Activated CD8-positive, alpha-beta T cell treated with anti-CD3 and anti-CD28 coated beads for 36 hours (primary cell): Measurements from ENCODE around the gene SEPTIN6. TPM values are rescaled to one million over a fixed set of nuclear protein-coding genes. Genes with fewer than 3 reads are reported as not detected.
A peak's percentile ranks its signal among the peaks of the same experiment; 100 is the strongest.

ENCODE experiments used
- ATAC-seq: fragments of 200-7000 bp; cut with Tn5 transposase; one replicate; pipeline ENCODE4 v1.10.0; 2021; ENCODE audit warnings: mild to moderate bottlenecking, moderate library complexity
- CTCF ChIA-PET: fragments of 350-600 bp; sonication (Branson Sonifier 250); formaldehyde crosslinking; loops from one replicate; lab custom pipeline; 2021; ENCODE audit warnings: antibody characterized with exemption; lab: Charles Lee
- POLR2A ChIA-PET: fragments of 350-600 bp; sonication (Branson Sonifier 250); formaldehyde crosslinking; loops from one replicate; lab custom pipeline; 2021; ENCODE audit warnings: antibody characterized with exemption; lab: Charles Lee
- DNase-seq: peaks from one replicate; pipeline ENCODE4 v3.0.0-alpha.2; 2020
- H3K27ac Mint-ChIP-seq: one replicate; pipeline ENCODE4 v1.8.0; 2021; ENCODE audit warnings: mild to moderate bottlenecking, mixed read lengths
- H3K27me3 Mint-ChIP-seq: one replicate; pipeline ENCODE4 v1.8.0; 2021; ENCODE audit warnings: mixed read lengths
- H3K36me3 Mint-ChIP-seq: one replicate; pipeline ENCODE4 v1.8.0; 2021; ENCODE audit warnings: low read depth, mixed read lengths
- H3K4me1 Mint-ChIP-seq: one replicate; pipeline ENCODE4 v1.8.0; 2021; ENCODE audit warnings: low read depth, mixed read lengths
- H3K4me3 Mint-ChIP-seq: one replicate; pipeline ENCODE4 v1.8.0; 2021; ENCODE audit warnings: mild to moderate bottlenecking, moderate library complexity, mixed read lengths
- H3K9me3 Mint-ChIP-seq: one replicate; pipeline ENCODE4 v1.8.0; 2021; ENCODE audit warnings: mixed read lengths
- intact Hi-C: fragments of 100-400 bp; cut with micrococcal nuclease; formaldehyde crosslinking; loops from one replicate; pipeline ENCODE4 v1.10.0; 2022
- microRNA-seq: library from miRNA; unstranded; fragments of <30 nt; microRNA quantifications from one replicate; pipeline ENCODE4 v1.2.0, GENCODE V29; 2022; ENCODE audit warnings: borderline microRNAs expressed, borderline replicate concordance
- total RNA-seq, 2 experiments: library from RNA; stranded (reverse); gene quantifications; one replicate each; pipeline ENCODE4 v1.2.3, GENCODE V29; 2021
- TF ChIP-seq, protein P1 (sequence below): fragments of 200-600 bp; IDR thresholded peaks from one replicate; pipeline ENCODE4 v1.8.0; 2022; ENCODE audit warnings: antibody characterized with exemption, mild to moderate bottlenecking

SEPTIN6 gene
- total RNA-seq, 2 experiments from 2014 or later, result 205 to 209 TPM

DNA sequence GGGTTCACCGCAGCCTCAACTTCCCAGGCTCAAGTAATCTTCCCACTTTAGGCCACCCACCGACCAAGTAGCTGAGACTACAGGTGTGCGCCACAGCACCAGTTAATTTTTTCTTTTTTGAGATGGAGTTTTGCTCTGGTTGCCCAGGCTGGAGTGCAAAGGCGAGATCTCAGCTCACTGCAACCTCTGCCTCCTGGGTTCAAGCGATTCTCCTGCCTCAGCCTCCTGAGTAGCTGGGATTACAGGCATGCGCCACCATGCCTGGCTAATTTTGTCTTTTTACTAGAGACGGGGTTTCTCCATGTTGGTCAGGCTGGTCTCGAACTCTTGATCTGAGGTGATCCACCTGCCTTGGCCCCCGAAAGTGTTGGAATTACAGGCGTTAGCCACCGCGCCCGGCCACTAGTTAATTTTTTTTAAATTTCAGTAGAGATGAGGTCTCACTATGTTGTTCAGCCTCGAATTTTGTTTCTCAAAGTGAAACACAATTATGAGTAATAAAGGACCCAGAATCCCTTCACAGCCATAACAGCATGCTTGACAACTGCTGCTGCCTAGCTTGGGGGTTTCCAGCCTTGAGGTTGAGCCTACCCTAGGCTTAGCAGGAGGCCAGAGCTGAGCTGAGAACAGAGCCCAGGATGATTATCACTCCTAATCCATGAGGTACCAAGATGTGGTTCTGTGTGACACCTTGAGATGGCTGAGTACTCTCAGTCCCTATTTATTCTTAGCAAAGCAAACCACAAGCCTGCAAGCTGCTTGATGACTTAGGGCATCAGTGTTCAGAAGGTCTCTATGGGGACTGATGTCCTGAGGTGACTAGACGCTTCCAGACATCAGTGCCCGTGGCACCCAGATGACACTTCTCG, 45.2 kb downstream of the SEPTIN6 start:
- ChIA-PET CTCF (interaction anchor here (0.8 to 1.6 kb wide), 2 partner anchors 29 to 80 kb away, joined by 3 read pairs; no protein-coding TSS in a partner anchor), POLR2A (interaction anchor here (1.0 to 2.0 kb wide), 5 partner anchors 35 to 43 kb away, joined by 3 to 10 read pairs (median 6); partner anchors contain the start of gene NKRF)
- Mint-ChIP-seq H3K27me3 (no peaks in the 10 kb centered on the region), H3K27ac (peak overlapping the region; percentile 93), H3K36me3 (peaks cover 50% of the 10 kb centered on the region), H3K4me3 (no peak overlapping the region), H3K4me1 (peaks cover 36% of the 10 kb centered on the region), H3K9me3 (no peaks in the 10 kb centered on the region)
- intact Hi-C loops, result loop anchor here (5.0 kb wide), 1 partner anchor 40 kb away; no protein-coding TSS in a partner anchor
- TF ChIP-seq, protein P1, sequence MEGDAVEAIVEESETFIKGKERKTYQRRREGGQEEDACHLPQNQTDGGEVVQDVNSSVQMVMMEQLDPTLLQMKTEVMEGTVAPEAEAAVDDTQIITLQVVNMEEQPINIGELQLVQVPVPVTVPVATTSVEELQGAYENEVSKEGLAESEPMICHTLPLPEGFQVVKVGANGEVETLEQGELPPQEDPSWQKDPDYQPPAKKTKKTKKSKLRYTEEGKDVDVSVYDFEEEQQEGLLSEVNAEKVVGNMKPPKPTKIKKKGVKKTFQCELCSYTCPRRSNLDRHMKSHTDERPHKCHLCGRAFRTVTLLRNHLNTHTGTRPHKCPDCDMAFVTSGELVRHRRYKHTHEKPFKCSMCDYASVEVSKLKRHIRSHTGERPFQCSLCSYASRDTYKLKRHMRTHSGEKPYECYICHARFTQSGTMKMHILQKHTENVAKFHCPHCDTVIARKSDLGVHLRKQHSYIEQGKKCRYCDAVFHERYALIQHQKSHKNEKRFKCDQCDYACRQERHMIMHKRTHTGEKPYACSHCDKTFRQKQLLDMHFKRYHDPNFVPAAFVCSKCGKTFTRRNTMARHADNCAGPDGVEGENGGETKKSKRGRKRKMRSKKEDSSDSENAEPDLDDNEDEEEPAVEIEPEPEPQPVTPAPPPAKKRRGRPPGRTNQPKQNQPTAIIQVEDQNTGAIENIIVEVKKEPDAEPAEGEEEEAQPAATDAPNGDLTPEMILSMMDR, result no peak
- DNase-seq, result peak; percentile 83
- peak; percentile 95 for ATAC-seq

DNA sequence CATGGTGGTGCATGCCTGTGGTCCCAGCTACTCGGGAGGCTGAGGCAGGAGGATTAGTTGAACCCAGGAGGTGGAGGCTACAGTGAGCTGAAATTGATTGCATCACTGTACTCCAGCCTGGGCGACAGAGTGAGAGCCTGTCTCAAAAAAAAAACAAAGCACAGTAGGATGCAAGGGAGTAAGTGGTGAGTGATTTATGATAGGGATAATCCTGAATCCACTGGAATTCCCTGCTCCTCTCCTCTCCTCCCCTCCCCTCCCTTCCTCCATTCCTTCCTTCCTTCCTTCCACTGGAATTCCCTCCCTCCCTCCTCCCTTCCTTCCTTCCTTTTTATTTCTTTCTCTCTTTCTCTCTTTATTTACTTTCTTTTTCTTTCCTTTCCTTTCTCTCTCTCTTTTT, 45.9 kb downstream of the SEPTIN6 start:
- TF ChIP-seq, protein P1, result no peak
- Mint-ChIP-seq H3K27ac (peak overlapping the region; percentile 93), H3K9me3 (no peaks in the 10 kb centered on the region), H3K4me3 (no peak overlapping the region), H3K4me1 (peaks cover 38% of the 10 kb centered on the region), H3K36me3 (peaks cover 45% of the 10 kb centered on the region), H3K27me3 (no peaks in the 10 kb centered on the region)
- ChIA-PET CTCF (interaction anchor here (1.0 to 1.3 kb wide), 3 partner anchors 25 to 103 kb away, joined by 3 read pairs; no protein-coding TSS in a partner anchor), POLR2A (interaction anchor here (1.0 to 2.0 kb wide), 4 partner anchors 11 to 42 kb away, joined by 3 to 7 read pairs (median 4); partner anchors contain the start of gene NKRF)
- ATAC-seq (no peak), DNase-seq (no peak)
- intact Hi-C loops, result loop anchor here (5.0 kb wide), 1 partner anchor 40 kb away; no protein-coding TSS in a partner anchor

DNA sequence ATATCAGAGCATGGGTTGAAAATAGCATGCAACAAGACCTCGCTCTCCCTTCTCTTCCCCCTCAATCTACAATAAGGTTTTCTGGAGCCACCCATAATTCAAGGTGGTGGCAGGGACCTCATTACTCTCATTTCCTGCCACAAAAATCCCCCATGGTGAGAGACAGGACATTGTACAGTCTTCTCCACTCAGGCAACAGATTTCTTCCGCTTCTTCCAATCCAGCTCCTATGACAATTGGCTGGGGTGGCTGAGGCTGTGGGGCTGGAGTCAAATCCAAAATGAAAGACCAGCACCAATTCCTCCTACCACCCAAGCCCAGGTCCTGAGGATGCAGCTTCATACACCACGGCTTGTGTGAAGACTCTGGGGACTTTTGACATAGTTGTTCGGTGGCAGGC, 46.5 kb downstream of the SEPTIN6 start:
- ATAC-seq (peak; percentile 12), DNase-seq (peak; percentile 17)
- no peak overlapping the region for H3K4me3 Mint-ChIP-seq

DNA sequence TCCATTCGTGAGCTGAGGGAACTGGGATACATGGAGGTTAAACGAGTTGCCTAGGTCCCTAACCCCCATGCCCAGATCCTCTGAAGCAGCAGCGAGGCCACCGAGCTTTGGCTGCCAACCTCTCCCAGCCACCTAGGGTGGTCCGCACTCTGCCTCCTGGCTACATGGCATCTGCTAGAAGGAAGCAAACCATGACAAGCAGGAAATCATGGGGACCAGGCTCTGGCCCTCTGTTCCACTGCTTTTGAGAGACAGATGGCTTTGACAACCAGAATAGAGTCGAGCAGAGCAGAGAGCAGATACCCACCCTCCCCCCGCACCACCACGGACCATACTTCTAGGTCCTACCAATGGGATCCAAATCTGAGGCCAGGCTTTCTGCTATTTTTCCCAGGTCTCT, 49.3 kb downstream of the SEPTIN6 start:
- POLR2A ChIA-PET, result interaction anchor here (0.8 to 1.3 kb wide), 2 partner anchors 11 to 38 kb away, joined by 4 read pairs; no protein-coding TSS in a partner anchor
- H3K27ac Mint-ChIP-seq, result peak overlapping the region; percentile 34
- intact Hi-C loops, result no loop called here

More for the DNA sequence above, 46.5 kb downstream of the SEPTIN6 start:
- H3K36me3 Mint-ChIP-seq, result peaks cover 44% of the 10 kb centered on the region
- peaks cover 38% of the 10 kb centered on the region for H3K4me1 Mint-ChIP-seq
- ChIA-PET CTCF (interaction anchor here (1.0 to 1.3 kb wide), 3 partner anchors 26 to 104 kb away, joined by 3 read pairs; no protein-coding TSS in a partner anchor), POLR2A (interaction anchor here (0.5 to 2.0 kb wide), 4 partner anchors 10 to 40 kb away, joined by 3 to 6 read pairs (median 4); partner anchors contain the start of gene NKRF)
- H3K9me3 Mint-ChIP-seq, result no peaks in the 10 kb centered on the region
- H3K27ac Mint-ChIP-seq, result peak overlapping the region; percentile 93
- TF ChIP-seq, protein P1, result no peak
- H3K27me3 Mint-ChIP-seq, result no peaks in the 10 kb centered on the region
- intact Hi-C loops, result loop anchor here (5.0 kb wide), 1 partner anchor 41 kb away; no protein-coding TSS in a partner anchor

More for the DNA sequence above, 49.3 kb downstream of the SEPTIN6 start:
- no peak for ATAC-seq
- Mint-ChIP-seq H3K4me3 (no peak overlapping the region), H3K27me3 (no peaks in the 10 kb centered on the region), H3K4me1 (peaks cover 33% of the 10 kb centered on the region), H3K36me3 (peaks cover 44% of the 10 kb centered on the region), H3K9me3 (no peaks in the 10 kb centered on the region)
- no peak for DNase-seq
- CTCF ChIA-PET, result no interaction called here
- TF ChIP-seq, protein P1, result no peak

Small RNA genes lying within 50 kb of the gene (microRNA-seq; reads per million reads assigned to microRNA genes)
- gene MIR766, result 113 reads per million, percentile 70 among the genes with 10 or more reads in this experiment

Other genes starting within 250 kb of the SEPTIN6 start
- 100 to 1,000 TPM; 830 to 839 TPM for gene SLC25A5, start 224.7 kb downstream of the SEPTIN6 start, total RNA-seq
- gene STEEP1, start 127.8 kb downstream of the SEPTIN6 start, total RNA-seq, result 10 to 100 TPM; 18.2 to 19.2 TPM
- gene UBE2A, start 118.6 kb downstream of the SEPTIN6 start, total RNA-seq, result 10 to 100 TPM; 50.9 to 52.4 TPM
- 10 to 100 TPM; 22.3 to 23.5 TPM for gene NKRF, start 86.7 kb downstream of the SEPTIN6 start, total RNA-seq
- under 1 TPM in 1 of 2 experiments, not detected in 1; 0.23 TPM for gene SOWAHD, start 65.4 kb upstream of the SEPTIN6 start, total RNA-seq
- gene RPL39, start 98.5 kb upstream of the SEPTIN6 start, total RNA-seq, result 1,000 to 10,000 TPM; 2,778 to 2,808 TPM
- 10 to 100 TPM; 16.0 to 16.6 TPM for gene UPF3B, start 159.8 kb upstream of the SEPTIN6 start, total RNA-seq
- gene RNF113A, start 178.6 kb upstream of the SEPTIN6 start, total RNA-seq, result 10 to 100 TPM; 32.3 to 33.2 TPM
- 10 to 100 TPM; 85.5 to 90.6 TPM for gene NDUFA1, start 178.7 kb upstream of the SEPTIN6 start, total RNA-seq
- gene AKAP14, start 202.7 kb upstream of the SEPTIN6 start, total RNA-seq, result not detected